Body of pancreas (tissue), 4 donors: ENCODE measurements around the gene FEM1B.

Experiments used
- POLR2A ChIP-seq, 3 donors: fragments of 450-650 bp; IDR thresholded peaks; one replicate each; pipeline ENCODE4 v1.6.1; 2016; ENCODE audit warnings: antibody characterized with exemption in 3 of 3, mild to moderate bottlenecking in 2 of 3
- TF ChIP-seq, protein P1 (sequence below), 7 experiments: fragments of 450-650 bp in 4 of 7; fragments of 200-600 bp in 3 of 7; sonication (generic) in 3 of 7; IDR thresholded peaks; one replicate each; pipeline ENCODE4 v1.5.1; 2016 to 2019; ENCODE audit warnings: antibody characterized with exemption in 7 of 7

DNA sequence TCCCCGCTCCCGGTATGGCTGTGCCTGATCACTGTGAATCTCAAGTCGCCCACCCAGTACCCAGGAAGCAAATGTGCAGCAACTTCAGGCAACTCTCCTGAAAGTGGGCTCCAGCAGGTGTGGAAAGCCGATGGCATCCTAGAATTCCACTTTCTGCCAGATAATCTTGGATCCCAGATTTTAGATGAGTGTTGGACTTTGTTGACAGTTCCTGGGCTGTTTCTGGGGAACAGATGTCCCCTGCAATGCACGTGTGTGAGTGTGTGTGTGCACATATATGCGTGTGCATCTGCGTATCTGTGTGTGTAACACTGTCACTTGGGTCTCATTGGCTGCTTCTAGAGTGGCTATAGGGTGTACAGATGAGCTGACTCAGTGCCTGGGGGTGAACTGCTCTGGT, 59.0 kb downstream of the FEM1B start:
- TF ChIP-seq, protein P1, sequence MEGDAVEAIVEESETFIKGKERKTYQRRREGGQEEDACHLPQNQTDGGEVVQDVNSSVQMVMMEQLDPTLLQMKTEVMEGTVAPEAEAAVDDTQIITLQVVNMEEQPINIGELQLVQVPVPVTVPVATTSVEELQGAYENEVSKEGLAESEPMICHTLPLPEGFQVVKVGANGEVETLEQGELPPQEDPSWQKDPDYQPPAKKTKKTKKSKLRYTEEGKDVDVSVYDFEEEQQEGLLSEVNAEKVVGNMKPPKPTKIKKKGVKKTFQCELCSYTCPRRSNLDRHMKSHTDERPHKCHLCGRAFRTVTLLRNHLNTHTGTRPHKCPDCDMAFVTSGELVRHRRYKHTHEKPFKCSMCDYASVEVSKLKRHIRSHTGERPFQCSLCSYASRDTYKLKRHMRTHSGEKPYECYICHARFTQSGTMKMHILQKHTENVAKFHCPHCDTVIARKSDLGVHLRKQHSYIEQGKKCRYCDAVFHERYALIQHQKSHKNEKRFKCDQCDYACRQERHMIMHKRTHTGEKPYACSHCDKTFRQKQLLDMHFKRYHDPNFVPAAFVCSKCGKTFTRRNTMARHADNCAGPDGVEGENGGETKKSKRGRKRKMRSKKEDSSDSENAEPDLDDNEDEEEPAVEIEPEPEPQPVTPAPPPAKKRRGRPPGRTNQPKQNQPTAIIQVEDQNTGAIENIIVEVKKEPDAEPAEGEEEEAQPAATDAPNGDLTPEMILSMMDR (IDR thresholded peaks at IDR 0.05), result no peak
- no peak for TF ChIP-seq POLR2A (IDR thresholded peaks at IDR 0.05)
